Spinal cord (tissue), 10 donors: ENCODE data around the gene CHSY3. TPM values are rescaled to one million over a fixed set of nuclear protein-coding genes. Genes with fewer than 3 reads are reported as not detected.
A peak's percentile ranks its signal among the peaks of the same experiment; 100 is the strongest.

ENCODE experiments used
- DNase-seq, 6 donors: peaks; one replicate each; pipeline versions ENCODE4 v3.0.0 to v3.0.0-alpha.2; 2013 to 2015; ENCODE audit warnings: low spot score in 6 of 6, low read depth in 4 of 6
- H3K27ac ChIP-seq: one replicate; pipeline ENCODE4 v1.5.1; 2013; ENCODE audit warnings: low read depth, low read length, control low read depth
- H3K27me3 ChIP-seq: one replicate; pipeline ENCODE4 v1.6.1; 2013; ENCODE audit warnings: low read length; ENCODE audit not compliant: control insufficient read depth, insufficient read depth
- H3K36me3 ChIP-seq: one replicate; pipeline ENCODE4 v1.6.1; 2013; ENCODE audit warnings: low read length; ENCODE audit not compliant: control insufficient read depth, insufficient read depth
- H3K4me1 ChIP-seq: one replicate; pipeline ENCODE4 v1.6.1; 2013; ENCODE audit warnings: low read length; ENCODE audit not compliant: control insufficient read depth, insufficient read depth
- H3K4me3 ChIP-seq: one replicate; pipeline ENCODE4 v1.5.1; 2013; ENCODE audit warnings: low read depth, low read length, control low read depth
- H3K9me3 ChIP-seq: one replicate; pipeline ENCODE4 v1.6.1; 2013; ENCODE audit warnings: low read length; ENCODE audit not compliant: control insufficient read depth, insufficient read depth
- WGBS: methylation state at CpG from one replicate; pipeline ENCODE4 v1.1.5; 2013; ENCODE audit warnings: missing lambda C conversion rate; ENCODE audit not compliant: insufficient coverage; 5-methylcytosine and 5-hydroxymethylcytosine counted together
- polyA plus RNA-seq, 2 donors: library from polyadenylated mRNA; unstranded; fragments of 120-200 nt; gene quantifications; one replicate each; pipeline ENCODE4 v1.2.1, GENCODE V29; 2013; ENCODE audit not compliant: insufficient read length in 2 of 2
- total RNA-seq, 2 donors: library from RNA; depleted of rRNA in 1 of 2; stranded (reverse); fragments of 120-200 nt in 1 of 2; fragments of >200 nt in 1 of 2; gene quantifications; one replicate each; pipeline versions ENCODE4 v1.2.3 to v1.2.4, GENCODE V29; 2013 to 2014
- donor health status: healthy.

The CHSY3 gene
- total and polyA plus RNA-seq, 4 donors, result 4.3 to 13.7 (median 8.2) TPM

GRCh38 chr5:130064484-130064883 lies 160.2 kb downstream of the CHSY3 start:
- Histone ChIP-seq H3K27ac (no peak overlapping the region), H3K9me3 (no peaks in the 10 kb centered on the region), H3K4me3 (no peak overlapping the region), H3K36me3 (no peaks in the 10 kb centered on the region), H3K27me3 (no peaks in the 10 kb centered on the region), H3K4me1 (no peaks in the 10 kb centered on the region)
- peak in 1 of 6 donors; percentile 56 for DNase-seq
- no CpG with 5 or more reads among the region's 3 CpGs for WGBS

- no peaks in the 10 kb centered on the region for H3K4me1 ChIP-seq
- 88% methylated on average over 2 of the region's 2 CpGs for WGBS
- no peak overlapping the region for H3K27ac ChIP-seq
- H3K4me3 ChIP-seq, result no peak overlapping the region
- no peak for DNase-seq
- H3K36me3 ChIP-seq, result no peaks in the 10 kb centered on the region
- no peaks in the 10 kb centered on the region for H3K27me3 ChIP-seq
- H3K9me3 ChIP-seq, result no peaks in the 10 kb centered on the region
Observed at GRCh38 chr5:130065617-130066016, 161.4 kb downstream of the CHSY3 start.

- WGBS, result 91% methylated on average over 3 of the region's 3 CpGs
- Histone ChIP-seq H3K36me3 (no peaks in the 10 kb centered on the region), H3K27ac (no peak overlapping the region), H3K9me3 (no peaks in the 10 kb centered on the region), H3K4me1 (no peaks in the 10 kb centered on the region), H3K4me3 (no peak overlapping the region), H3K27me3 (no peaks in the 10 kb centered on the region)
- peak in 1 of 6 donors; percentile 5 for DNase-seq
Observed at GRCh38 chr5:130066644-130067043, 162.4 kb downstream of the CHSY3 start.

- Histone ChIP-seq H3K4me1 (no peaks in the 10 kb centered on the region), H3K4me3 (no peak overlapping the region), H3K27ac (no peak overlapping the region), H3K27me3 (no peaks in the 10 kb centered on the region), H3K36me3 (no peaks in the 10 kb centered on the region), H3K9me3 (no peaks in the 10 kb centered on the region)
- no peak for DNase-seq
Observed at GRCh38 chr5:130067364-130067763, 163.1 kb downstream of the CHSY3 start.

- no peaks in the 10 kb centered on the region for H3K9me3 ChIP-seq
- no peaks in the 10 kb centered on the region for H3K4me1 ChIP-seq
- no peaks in the 10 kb centered on the region for H3K36me3 ChIP-seq
- WGBS, result no CpG with 5 or more reads among the region's 1 CpG
- H3K4me3 ChIP-seq, result no peak overlapping the region
- peak in 2 of 6 donors; percentile 26 to 94 for DNase-seq
- H3K27me3 ChIP-seq, result no peaks in the 10 kb centered on the region
- no peak overlapping the region for H3K27ac ChIP-seq
Observed at GRCh38 chr5:130068101-130068500, 163.8 kb downstream of the CHSY3 start.

GRCh38 chr5:130068988-130069387 lies 164.7 kb downstream of the CHSY3 start:
- WGBS, result no CpG with 5 or more reads among the region's 1 CpG
- Histone ChIP-seq H3K27me3 (no peaks in the 10 kb centered on the region), H3K36me3 (no peaks in the 10 kb centered on the region), H3K4me3 (no peak overlapping the region), H3K4me1 (no peaks in the 10 kb centered on the region), H3K27ac (no peak overlapping the region), H3K9me3 (no peaks in the 10 kb centered on the region)
- DNase-seq, result no peak

- no CpG with 5 or more reads among the region's 3 CpGs for WGBS
- H3K36me3 ChIP-seq, result no peaks in the 10 kb centered on the region
Observed at GRCh38 chr5:130074820-130075219, 170.6 kb downstream of the CHSY3 start.

GRCh38 chr5:130077007-130077406 lies 172.7 kb downstream of the CHSY3 start:
- no peaks in the 10 kb centered on the region for H3K4me1 ChIP-seq
- no peaks in the 10 kb centered on the region for H3K36me3 ChIP-seq
- no peak overlapping the region for H3K4me3 ChIP-seq
- H3K27ac ChIP-seq, result no peak overlapping the region
- H3K9me3 ChIP-seq, result no peaks in the 10 kb centered on the region
- H3K27me3 ChIP-seq, result no peaks in the 10 kb centered on the region
- no CpG with 5 or more reads among the region's 2 CpGs for WGBS
- no peak for DNase-seq

More at GRCh38 chr5:130074820-130075219, 170.6 kb downstream of the CHSY3 start:
- Histone ChIP-seq H3K4me3 (no peak overlapping the region), H3K9me3 (no peaks in the 10 kb centered on the region), H3K4me1 (no peaks in the 10 kb centered on the region), H3K27ac (no peak overlapping the region), H3K27me3 (no peaks in the 10 kb centered on the region)
- no peak for DNase-seq

- no CpG with 5 or more reads among the region's 3 CpGs for WGBS
- H3K4me1 ChIP-seq, result no peaks in the 10 kb centered on the region
- H3K27ac ChIP-seq, result no peak overlapping the region
- no peaks in the 10 kb centered on the region for H3K9me3 ChIP-seq
- no peaks in the 10 kb centered on the region for H3K27me3 ChIP-seq
- H3K4me3 ChIP-seq, result no peak overlapping the region
- no peaks in the 10 kb centered on the region for H3K36me3 ChIP-seq
- peak in 2 of 6 donors; percentile 23 to 80 for DNase-seq
Observed at GRCh38 chr5:130078661-130079060, 174.4 kb downstream of the CHSY3 start.

- no peaks in the 10 kb centered on the region for H3K4me1 ChIP-seq
- 100% methylated on average over 1 of the region's 8 CpGs for WGBS
- no peak overlapping the region for H3K27ac ChIP-seq
- peak in 1 of 6 donors; percentile 69 for DNase-seq
- H3K27me3 ChIP-seq, result no peaks in the 10 kb centered on the region
- H3K36me3 ChIP-seq, result no peaks in the 10 kb centered on the region
- H3K4me3 ChIP-seq, result no peak overlapping the region
- no peaks in the 10 kb centered on the region for H3K9me3 ChIP-seq
Observed at GRCh38 chr5:130090569-130091270, 186.5 kb downstream of the CHSY3 start.
